Dedifferentiated amniotic fluid mesenchymal stem cell (primary cell): Measurements from ENCODE around the gene APBB3.
"Not testable (repeated sequence)": the region's sequence is repeated elsewhere in the genome, so short reads cannot be mapped to it uniquely, and the experiment has no call there.

Experiments used
- DNase-seq: peaks from one replicate; pipeline ENCODE4 v3.0.0-alpha.2; 2016; ENCODE audit errors: extremely low spot score

The APBB3 gene, protein sequence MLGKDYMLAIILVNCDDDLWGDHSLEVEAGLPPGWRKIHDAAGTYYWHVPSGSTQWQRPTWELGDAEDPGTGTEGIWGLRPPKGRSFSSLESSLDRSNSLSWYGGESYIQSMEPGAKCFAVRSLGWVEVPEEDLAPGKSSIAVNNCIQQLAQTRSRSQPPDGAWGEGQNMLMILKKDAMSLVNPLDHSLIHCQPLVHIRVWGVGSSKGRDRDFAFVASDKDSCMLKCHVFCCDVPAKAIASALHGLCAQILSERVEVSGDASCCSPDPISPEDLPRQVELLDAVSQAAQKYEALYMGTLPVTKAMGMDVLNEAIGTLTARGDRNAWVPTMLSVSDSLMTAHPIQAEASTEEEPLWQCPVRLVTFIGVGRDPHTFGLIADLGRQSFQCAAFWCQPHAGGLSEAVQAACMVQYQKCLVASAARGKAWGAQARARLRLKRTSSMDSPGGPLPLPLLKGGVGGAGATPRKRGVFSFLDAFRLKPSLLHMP

DNA sequence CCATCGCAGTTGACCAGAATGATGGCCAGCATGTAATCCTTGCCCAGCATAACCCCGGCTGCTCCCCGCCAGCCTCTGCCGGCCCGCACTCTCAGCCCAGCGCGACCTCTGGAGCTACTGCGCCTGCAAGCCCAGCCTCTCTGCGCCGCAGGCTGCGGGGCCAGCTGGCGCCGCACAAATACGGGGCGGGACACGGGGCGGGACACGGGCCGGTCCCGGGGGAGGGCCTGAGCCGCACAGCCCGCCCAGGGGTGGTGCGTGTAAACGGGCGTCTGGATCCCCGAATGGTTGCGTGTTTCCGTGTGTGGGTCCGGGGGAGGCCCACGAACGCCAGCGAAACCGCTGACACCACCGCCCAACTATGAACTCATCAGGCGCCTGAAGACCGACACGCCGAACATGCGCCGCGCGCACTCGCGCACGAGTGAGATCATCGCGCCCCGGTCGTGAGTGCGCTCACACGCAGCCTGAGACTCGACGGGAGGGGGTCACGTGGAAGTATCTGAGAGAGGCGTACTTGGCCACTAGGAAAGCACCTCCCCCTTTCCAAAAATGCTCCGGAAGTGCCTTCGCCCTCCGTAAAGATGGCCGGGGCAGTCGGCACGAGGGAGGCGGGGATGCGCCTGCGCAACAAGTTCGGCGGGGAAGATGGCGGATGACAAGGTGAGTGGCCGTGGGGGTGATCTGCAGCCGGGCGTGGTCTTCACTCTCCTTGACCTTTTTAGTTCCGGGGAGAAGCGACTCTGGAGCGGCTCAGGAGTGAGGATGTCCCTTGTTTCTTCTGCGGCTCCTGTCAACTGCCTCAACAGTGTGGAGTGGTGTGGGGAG lies at the start of gene APBB3, which contains the start of gene SLC35A4:
APBB3 (minus strand) TSS at position 403 of the 828 bp plus-strand sequence; CDS start at position 50, 353 bp downstream.
SLC35A4 (plus strand) TSS at position 633 of the 828 bp plus-strand sequence. CDS start 2,342 bp downstream, outside the sequence.
- peak; percentile 100 for DNase-seq

DNA sequence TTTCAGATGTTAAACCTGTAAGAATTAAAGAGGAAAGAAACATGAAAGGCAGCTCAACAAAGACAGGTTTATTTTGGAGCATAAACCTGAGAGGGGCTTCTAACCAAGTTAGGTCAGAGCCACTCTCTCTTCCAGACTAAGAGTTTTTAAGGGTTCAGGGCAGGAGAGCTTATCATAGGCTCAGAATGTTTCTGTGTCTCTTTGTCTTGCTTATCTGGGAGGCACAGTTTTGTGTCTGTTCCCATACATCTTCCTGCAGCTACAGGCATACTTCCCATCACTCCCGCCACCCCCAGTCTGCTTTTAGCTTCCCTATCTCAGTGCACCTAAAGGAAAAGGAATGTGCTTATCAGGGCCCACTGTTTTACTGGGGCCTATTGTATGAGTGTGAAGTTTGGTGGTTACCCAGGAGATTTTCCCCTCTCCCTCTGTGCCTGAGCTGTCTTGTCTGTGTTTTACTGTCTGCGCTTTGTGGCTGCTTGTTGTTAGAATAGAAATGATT lies 46.7 kb upstream of the APBB3 start:
- DNase-seq, result no peak

DNA sequence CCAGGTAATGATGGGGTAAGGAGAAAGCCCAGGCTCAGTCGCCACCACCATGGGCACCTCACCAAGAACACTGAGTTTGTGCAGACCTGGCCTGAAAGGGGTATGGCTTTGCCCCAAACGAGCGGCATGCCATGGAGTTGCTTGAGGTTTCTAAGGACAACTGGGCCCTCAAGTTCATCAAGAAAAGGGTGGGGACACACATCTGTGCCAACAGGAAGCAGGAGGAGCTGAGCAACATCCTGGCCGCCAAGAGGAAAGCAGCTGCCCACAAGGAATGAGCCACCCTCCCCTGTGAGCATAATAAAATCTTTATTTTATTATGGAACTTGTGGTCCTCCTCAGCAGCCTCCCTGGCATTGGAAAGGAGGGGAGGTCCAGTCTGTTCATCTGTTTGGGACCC lies 44.7 kb upstream of the APBB3 start:
- DNase-seq, result no peak

DNA sequence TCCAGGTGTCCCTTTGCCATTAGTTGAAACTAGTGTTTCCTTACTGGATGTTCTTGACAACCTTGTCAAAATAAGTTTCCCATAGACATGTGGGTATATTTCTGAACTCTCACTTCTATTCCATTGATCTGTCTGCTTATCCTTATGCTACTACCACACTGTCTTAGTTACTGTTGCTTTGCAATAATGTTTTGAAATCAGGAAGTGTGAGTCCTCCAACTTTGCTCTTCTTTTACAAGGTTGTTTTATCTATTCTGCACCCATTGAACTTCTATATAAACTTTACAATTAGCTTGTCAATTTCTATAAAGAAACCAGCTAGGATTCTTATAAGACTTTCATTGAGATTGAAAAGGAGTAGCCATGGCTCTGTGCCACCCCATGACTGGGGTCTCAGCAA lies 44.3 kb upstream of the APBB3 start:
- DNase-seq, result no peak

DNA sequence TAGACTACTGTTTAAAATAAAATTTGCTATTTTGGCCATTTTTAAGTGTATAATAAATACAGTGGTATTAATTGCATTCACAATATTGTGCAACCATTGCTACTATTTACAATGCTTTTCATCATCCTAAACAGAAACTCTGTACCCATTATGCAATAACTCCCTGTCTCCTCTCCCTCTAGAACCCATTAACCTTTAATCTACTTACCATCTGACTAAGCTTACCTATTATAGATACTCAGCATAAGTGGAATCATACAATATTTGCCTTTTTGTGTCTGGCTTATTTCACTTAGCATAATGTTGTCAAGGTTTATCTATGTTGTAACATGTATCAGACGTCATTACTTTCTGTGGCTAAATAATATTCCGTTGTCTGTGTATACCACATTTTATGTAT lies 42.6 kb upstream of the APBB3 start:
- DNase-seq, result no peak

DNA sequence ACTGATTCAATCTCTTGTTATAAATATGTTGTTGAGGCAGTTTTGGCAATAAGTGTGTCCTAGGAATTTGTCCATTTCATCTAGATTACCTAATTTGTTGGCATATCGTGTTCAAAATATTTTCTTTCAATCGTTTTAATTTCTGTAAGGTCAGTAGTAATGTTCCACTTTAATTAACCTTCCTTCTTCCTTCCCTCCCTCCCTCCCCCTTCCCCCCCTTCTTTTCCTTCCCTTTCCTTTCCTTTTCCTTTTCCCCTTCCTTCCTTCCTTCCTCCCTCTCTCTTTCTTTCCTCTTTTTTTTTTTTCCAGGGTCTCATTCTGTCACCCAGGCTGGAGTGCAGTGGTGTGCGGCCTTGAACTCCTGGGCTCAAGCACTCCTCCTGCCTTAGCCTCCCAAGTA lies 41.5 kb upstream of the APBB3 start:
- DNase-seq, result no peak

DNA sequence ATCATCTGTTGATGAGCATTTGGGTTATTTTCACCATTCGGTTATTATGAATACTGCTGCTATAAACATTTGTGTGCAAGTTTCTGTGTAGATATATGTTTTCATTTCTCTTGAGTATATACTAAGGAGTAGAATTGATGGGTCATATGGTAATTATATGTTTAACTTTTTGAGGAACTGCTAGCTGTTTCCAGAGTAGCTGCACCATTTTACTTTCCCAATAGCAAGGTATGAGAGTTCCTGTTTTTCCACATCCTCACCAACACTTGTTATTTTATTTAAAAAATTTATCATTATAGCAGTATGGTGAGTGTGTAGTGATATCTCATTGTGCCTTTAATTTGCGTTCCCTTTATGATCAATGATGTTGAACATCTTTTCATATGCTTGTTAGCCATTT lies 39.3 kb upstream of the APBB3 start:
- DNase-seq, result no peak

DNA sequence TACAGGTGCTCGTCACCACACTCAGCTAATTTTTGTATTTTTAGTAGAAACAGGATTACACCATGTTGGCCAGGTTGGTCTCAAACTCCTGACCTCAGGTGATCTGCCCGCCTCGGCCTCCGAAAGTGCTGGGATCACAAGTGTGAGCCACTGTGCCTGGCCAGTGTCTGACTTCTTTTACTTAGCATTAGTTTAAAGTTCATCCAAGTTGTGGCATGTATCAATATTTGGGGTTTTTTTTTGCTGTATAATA lies 39.0 kb upstream of the APBB3 start:
- not testable (repeated sequence) for DNase-seq

DNA sequence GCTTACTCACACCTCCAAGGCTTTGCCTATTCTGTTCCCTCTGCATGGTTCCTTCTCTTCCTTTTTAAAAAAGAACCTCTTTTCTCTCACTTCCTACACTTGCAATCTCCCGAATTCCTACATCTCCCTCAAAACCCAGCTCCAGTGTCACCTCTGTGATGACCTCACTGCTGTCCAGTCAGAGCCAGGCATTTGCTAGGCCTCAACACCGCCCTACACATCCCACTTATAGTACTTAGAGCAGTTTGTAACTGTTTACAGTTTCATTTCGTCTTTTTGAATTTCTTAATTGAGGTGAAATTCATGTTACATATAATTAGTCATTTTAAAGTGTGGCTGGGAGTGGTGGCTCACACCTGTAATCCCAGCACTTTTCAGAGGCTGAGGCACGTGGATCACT lies 37.7 kb upstream of the APBB3 start:
- no peak for DNase-seq

DNA sequence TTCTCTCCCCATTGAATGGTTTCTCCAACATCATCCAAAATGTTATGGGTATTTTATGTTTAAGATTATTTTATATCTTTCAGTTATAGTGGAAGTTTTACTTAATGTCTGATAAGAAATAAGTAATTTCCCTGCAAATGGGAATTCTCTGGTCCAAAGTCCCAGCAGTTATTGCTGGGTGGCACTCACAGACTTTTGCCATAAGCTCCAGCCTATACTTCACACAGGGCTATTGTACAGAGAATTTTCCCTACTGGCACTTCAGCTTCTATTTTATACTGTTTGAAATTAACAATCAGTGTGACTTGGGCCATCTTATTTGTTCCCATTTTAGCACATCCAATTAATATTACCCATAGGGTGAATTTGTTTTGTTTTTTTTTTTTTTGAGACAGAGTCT lies 35.7 kb upstream of the APBB3 start:
- DNase-seq, result no peak

DNA sequence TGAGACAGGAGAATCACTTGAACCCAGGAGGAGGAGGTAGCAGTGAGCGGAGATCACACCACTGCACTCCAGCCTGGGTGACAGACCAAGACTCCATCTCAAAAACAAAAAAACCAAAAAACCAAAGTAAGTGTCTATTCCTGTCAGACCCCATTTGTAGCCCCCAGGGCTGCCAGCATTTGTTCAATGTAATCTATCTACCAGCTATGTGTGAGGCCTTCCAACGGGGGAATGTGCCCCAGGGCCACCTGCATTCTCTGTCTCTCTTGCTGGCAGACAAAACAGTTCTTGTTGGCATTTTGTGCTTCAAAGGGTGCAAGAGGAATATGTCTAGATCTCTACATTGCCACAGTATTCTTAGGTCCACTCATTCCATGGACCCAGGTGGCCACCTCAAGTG lies 34.4 kb upstream of the APBB3 start:
- no peak for DNase-seq

DNA sequence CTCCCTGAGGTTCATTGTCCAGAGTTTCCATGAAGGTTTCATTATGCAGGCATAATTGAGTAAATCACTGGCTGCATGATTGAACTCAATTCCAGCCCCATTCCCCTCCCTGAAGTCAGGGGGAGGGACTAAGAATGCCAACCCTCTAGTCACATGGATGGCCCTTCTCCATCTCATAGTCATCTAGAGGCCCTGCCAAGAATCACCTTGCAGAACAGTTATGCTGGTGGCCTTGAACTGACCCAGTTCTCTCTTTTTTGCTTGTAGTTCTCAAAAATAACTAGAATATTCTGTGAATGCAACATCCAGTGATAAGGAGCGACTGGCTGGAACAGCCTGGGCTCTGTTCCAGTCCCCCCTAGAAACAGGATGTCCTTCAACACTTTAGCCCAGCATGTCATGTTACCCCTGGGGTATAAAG lies 31.9 kb upstream of the APBB3 start:
- no peak for DNase-seq

DNA sequence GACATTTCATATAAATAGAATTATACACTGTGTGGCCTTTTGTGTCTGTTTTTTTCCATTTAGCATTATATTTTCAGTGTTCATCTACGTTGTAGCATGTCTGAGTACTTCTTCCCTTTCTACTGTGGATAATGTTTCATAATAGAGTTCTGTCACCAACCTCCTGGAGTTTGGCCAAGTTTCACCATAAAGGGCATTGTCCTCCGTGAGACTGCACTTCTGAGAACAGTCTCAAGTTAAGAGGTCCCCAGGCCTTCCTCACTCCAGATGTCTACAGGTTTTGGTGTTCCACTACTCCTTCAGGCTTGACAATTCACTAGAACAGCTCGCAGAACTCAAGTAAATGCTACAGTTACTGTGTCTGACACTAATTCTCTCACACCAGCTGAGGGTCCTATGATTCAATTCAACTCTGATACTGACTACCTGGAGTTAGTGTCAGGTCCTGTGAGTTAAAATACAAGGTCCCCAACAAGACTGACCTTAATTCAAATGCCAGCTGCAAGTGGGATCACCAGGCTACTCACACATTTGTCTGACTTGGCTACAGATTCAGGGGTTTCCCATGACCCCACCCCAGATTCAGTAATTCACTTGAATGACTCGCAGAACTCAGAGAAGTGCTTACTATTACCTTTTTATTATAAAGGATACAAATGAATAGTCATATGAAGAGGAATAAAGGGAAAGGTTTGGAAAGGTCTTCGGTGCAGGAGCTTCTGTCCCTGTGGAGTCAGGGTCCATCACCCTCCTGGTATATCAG lies 31.3 kb upstream of the APBB3 start:
- DNase-seq, result no peak

DNA sequence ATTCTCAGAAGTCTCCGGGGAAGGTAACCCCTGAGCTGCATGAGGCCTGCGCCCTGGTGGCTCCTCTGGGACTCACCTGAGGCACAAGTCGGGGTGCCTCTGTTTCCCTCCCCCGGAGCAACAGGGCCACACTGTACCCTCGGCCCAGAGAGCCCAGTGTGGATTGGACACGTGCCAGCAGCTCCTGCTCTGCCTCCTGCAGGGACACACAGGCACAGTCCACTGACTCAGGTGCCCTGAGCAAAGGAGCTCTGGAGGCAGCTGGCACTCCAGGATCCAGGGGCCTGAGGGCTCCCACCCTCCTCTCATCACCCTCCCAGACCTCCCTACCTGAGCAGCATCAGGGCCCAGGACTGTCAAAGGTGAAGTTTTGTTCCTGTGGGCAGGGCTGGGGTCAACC lies 29.8 kb upstream of the APBB3 start:
- DNase-seq, result no peak

DNA sequence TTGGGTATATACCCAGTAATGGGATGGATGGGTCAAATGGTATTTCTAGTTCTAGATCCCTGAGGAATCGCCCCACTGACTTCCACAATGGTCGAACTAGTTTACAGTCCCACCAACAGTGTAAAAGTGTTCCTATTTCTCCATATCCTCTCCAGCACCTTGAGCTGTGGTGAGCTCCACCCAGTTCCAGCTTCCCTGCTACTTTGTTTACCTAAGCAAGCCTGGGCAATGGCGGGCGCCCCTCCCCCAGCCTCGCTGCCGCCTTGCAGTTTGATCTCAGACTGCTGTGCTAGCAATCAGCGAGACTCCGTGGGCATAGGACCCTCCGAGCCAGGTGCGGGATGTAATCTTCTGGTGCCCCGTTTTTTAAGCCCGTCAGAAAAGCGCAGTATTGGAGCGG lies 28.7 kb upstream of the APBB3 start:
- not testable (repeated sequence) for DNase-seq

DNA sequence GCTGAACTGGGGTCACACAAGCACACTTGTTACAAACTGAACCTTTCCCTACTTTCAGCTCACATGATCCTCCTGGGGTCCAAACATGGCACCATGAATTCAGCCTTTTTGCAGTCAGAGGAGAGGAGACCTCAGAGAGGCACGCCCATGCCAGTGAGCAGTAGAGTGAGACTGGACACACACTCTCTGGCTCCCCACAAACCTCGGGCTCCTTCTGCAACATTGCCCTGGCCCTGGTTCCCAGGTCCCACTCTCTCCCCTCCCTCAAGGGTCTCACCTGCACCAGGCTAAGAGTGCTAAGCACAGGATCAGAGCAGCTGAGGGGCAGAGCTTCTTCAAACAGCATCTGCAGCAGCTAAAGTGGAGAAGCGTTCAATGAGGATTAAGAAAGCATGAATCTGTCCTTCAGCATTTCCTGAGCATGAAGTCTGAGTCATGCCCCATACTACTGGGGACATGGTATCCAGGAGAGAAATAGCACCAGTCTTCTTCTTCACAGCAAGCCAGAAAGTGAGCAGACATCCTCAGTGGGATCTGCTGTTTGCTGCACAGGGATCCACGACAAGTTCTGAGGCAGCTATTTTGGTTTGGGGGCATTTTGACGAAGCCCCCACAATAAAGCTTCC lies 27.5 kb upstream of the APBB3 start:
- peak; percentile 37 for DNase-seq

DNA sequence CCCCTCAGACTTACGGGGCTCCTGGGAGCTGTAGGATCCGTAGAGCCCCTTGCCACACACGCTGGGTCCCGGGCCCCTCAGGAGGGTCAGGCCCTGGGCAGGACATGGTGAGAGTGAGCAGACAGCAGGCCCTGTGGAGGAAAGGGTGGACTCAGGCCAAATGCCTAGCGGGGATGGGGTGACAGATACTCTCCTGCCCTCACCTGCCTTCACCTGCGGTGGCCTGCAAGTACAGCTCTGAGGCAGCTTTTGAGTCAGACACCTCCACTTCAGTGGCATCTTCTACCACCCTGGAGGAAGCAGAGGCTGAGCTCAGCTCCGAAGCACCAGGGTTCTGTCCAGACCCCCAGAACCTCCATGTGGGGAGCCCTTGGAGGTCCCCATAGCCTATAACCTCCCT lies 26.5 kb upstream of the APBB3 start:
- DNase-seq, result no peak

DNA sequence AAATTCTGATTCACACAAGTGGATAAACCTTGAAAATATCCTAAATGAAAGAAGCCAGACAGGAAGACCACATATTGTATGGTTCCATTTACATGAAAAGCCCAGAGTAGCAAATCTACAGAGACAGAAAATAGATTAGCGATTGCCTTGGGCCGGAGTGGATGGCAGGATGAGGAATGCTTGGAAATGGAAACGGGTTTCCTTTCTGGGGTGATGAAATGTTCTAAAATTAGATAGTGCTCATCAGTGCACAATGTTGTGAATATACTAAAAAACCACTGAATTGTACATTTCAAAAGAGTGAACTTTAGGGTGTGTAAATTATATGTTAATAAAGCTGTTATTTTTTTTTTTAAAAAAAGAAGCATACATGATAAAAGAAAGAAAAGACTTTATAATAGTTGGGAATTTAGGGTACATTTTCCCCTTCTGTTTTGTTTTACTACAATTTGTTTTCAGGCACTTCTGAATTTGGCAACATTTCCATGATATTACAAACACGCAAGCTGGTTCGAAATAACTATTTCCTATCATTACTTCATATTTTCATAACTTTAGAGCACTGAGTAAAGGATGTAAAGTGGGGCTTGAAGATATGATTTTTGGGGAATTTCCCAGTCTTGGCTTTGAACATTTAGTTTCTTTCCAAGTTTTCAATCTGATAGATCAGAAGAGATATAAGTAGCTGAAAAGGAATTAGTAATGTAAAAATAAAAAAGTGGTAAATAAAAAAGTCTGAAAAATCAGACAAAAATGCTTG lies 24.1 kb upstream of the APBB3 start:
- DNase-seq, result peak; percentile 41

DNA sequence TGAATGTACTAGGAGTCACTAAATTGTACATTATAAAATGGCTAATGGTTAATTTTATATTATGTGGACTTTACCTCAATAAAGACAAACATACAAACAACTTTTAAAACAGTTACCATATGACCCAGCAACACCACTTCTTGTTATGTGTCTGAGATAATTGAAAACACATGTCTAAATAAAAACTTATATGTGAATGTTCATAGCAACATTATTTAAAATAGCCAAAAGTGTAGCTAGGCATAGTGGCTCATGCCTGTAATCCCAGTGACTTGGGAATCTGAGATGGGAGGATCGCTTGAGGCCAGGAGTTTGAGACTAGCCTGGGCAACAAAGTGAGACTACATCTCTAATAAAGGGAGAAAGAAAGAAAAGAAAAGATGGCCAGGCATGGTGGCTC lies 23.1 kb upstream of the APBB3 start:
- no peak for DNase-seq

DNA sequence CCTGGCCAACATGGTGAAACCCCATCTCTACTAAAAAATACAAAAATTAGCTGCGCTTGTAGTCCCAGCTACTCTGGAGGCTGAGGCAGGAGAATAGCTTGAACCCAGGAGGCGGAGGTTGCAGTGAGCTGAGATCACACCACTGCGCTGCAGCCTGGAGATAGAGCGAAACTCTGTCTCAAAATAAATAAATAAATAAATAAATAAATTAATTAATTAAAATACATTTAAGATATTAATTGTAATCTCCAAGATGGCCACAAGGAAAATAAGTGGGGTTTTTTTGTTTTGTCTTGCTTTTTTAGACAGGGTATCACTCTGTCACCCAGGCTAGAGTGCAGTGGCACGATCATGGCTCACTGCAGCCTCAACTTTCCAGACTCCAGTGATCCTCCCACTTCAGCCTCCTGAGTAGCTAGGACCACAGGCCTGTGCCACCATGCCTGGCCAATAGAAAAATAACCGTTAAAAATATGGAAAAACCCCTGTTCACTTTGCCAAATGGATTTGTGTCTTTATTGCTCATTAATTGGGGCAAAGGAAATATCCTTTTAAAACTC lies 14.9 kb upstream of the APBB3 start:
- DNase-seq, result not testable (repeated sequence)
